PC-9 (cell line): ENCODE measurements around the gene KLHDC7B.

Experiments
- EZH2 ChIP-seq: fragments of 200-600 bp; sonication (generic); IDR thresholded peaks from 2 replicates; pipeline ENCODE4 v1.8.0; 2017; ENCODE audit warnings: antibody characterized with exemption, low read depth
- TF ChIP-seq, protein P1 (sequence below): fragments of 200-600 bp; sonication (generic); conservative IDR thresholded peaks from 2 replicates; pipeline ENCODE4 v1.6.1; 2017; ENCODE audit warnings: mixed run types, antibody characterized with exemption, mild to moderate bottlenecking, moderate library complexity

- TF ChIP-seq, protein P1, sequence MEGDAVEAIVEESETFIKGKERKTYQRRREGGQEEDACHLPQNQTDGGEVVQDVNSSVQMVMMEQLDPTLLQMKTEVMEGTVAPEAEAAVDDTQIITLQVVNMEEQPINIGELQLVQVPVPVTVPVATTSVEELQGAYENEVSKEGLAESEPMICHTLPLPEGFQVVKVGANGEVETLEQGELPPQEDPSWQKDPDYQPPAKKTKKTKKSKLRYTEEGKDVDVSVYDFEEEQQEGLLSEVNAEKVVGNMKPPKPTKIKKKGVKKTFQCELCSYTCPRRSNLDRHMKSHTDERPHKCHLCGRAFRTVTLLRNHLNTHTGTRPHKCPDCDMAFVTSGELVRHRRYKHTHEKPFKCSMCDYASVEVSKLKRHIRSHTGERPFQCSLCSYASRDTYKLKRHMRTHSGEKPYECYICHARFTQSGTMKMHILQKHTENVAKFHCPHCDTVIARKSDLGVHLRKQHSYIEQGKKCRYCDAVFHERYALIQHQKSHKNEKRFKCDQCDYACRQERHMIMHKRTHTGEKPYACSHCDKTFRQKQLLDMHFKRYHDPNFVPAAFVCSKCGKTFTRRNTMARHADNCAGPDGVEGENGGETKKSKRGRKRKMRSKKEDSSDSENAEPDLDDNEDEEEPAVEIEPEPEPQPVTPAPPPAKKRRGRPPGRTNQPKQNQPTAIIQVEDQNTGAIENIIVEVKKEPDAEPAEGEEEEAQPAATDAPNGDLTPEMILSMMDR: no peak
- TF ChIP-seq EZH2: no peak
Observed at GRCh38 chr22:50520826-50521453, 24.8 kb upstream of the KLHDC7B start.
